GM19238 (cell line): Measurements from ENCODE around the gene DYSF.

Experiments
- DNase-seq: peaks from one replicate; pipeline ENCODE4 v3.0.0; 2011; ENCODE audit warnings: low spot score; ENCODE audit not compliant: insufficient read length

DYSF gene

GRCh38 chr2:71571945-71572344 lies 118.6 kb downstream of the DYSF start:
- DNase-seq: no peak

- no peak for DNase-seq
These were observed 122.6 kb downstream of the DYSF start for GRCh38 chr2:71575966-71576365.

GRCh38 chr2:71576541-71576940 lies 123.2 kb downstream of the DYSF start:
- DNase-seq: no peak

GRCh38 chr2:71577209-71577608 lies 123.8 kb downstream of the DYSF start:
- DNase-seq: no peak

GRCh38 chr2:71578767-71579342 lies 125.5 kb downstream of the DYSF start:
- no peak for DNase-seq

GRCh38 chr2:71581026-71581425 lies 127.7 kb downstream of the DYSF start:
- DNase-seq: no peak

- no peak for DNase-seq
These were observed 130.5 kb downstream of the DYSF start for GRCh38 chr2:71583876-71584275.

- no peak for DNase-seq
These were observed 133.1 kb downstream of the DYSF start for GRCh38 chr2:71586471-71586870.

- DNase-seq: no peak
These were observed 134.2 kb downstream of the DYSF start for GRCh38 chr2:71587509-71588073.

- no peak for DNase-seq
These were observed 135.3 kb downstream of the DYSF start for GRCh38 chr2:71588497-71589170.

GRCh38 chr2:71589763-71590162 lies 136.4 kb downstream of the DYSF start:
- no peak for DNase-seq

GRCh38 chr2:71591044-71591443 lies 137.7 kb downstream of the DYSF start:
- no peak for DNase-seq

GRCh38 chr2:71592181-71592711 lies 138.9 kb downstream of the DYSF start:
- no peak for DNase-seq

- no peak for DNase-seq
These were observed 142.2 kb downstream of the DYSF start for GRCh38 chr2:71595569-71595968.

GRCh38 chr2:71596011-71596410 lies 142.7 kb downstream of the DYSF start:
- DNase-seq: no peak

- DNase-seq: no peak
These were observed 144.4 kb downstream of the DYSF start for GRCh38 chr2:71597756-71598155.

- no peak for DNase-seq
These were observed 145.2 kb downstream of the DYSF start for GRCh38 chr2:71598526-71598925.

- no peak for DNase-seq
These were observed 145.7 kb downstream of the DYSF start for GRCh38 chr2:71599038-71599437.

- DNase-seq: no peak
These were observed 146.4 kb downstream of the DYSF start for GRCh38 chr2:71599646-71600236.

- DNase-seq: no peak
These were observed 147.2 kb downstream of the DYSF start for GRCh38 chr2:71600555-71600954.

GRCh38 chr2:71601136-71602114 lies 148.1 kb downstream of the DYSF start:
- no peak for DNase-seq
